Transverse colon (tissue), 4 donors: ENCODE data around the gene UFSP2. TPM values are rescaled to one million over a fixed set of nuclear protein-coding genes. Genes with fewer than 3 reads are reported as not detected.

Experiments used
- DNase-seq: peaks from one replicate; pipeline ENCODE4 v3.0.0-alpha.2; 2019
- H3K27ac ChIP-seq, 4 donors: fragments of 200-600 bp; sonication (generic); 2 replicates each; pipeline ENCODE4 v1.5.1; 2016 to 2018; ENCODE audit warnings: inconsistent platforms in 4 of 4
- H3K27me3 ChIP-seq: fragments of 200-600 bp; sonication (generic); 2 replicates; pipeline ENCODE4 v1.5.1; 2017; ENCODE audit warnings: inconsistent platforms
- H3K36me3 ChIP-seq, 4 donors: fragments of 200-600 bp; sonication (generic); 2 replicates each; pipeline ENCODE4 v1.5.1; 2017 to 2019; ENCODE audit warnings: inconsistent platforms in 4 of 4
- H3K4me1 ChIP-seq, 4 donors: fragments of 200-600 bp; sonication (generic); 2 replicates each; pipeline ENCODE4 v1.5.1; 2017 to 2020; ENCODE audit warnings: inconsistent platforms in 4 of 4
- H3K4me3 ChIP-seq, 4 donors: fragments of 200-600 bp; sonication (generic); 1 replicate in 1 of 4; 2 replicates in 3 of 4; pipeline versions ENCODE4 v1.5.1 to v1.6.1; 2017 to 2019; ENCODE audit warnings: inconsistent platforms in 4 of 4
- H3K9me3 ChIP-seq, 2 donors: fragments of 200-600 bp; sonication (generic); 2 replicates each; pipeline ENCODE4 v1.5.1; 2017 to 2019; ENCODE audit warnings: inconsistent platforms in 2 of 2
- CTCF ChIP-seq, 5 experiments: fragments of 200-600 bp in 3 of 5; fragments of 450-650 bp in 2 of 5; sonication (generic) in 3 of 5; IDR thresholded peaks; 1 replicate in 2 of 5; 2 replicates in 3 of 5; pipeline ENCODE4 v1.5.1; 2016 to 2017; ENCODE audit warnings: antibody characterized with exemption in 5 of 5, inconsistent platforms in 3 of 5, mild to moderate bottlenecking in 2 of 5, moderate library complexity in 1 of 5
- EP300 ChIP-seq: sonication (generic); formaldehyde crosslinking; IDR thresholded peaks from one replicate; pipeline ENCODE4 v1.6.1; 2017; ENCODE audit warnings: antibody characterized with exemption, low read depth
- POLR2A ChIP-seq: fragments of 450-650 bp; IDR thresholded peaks from one replicate; pipeline ENCODE4 v1.6.1; 2016; ENCODE audit warnings: antibody characterized with exemption, mild to moderate bottlenecking, moderate library complexity
- POLR2AphosphoS5 ChIP-seq, 3 donors: sonication (generic); formaldehyde crosslinking; IDR thresholded peaks; one replicate each; pipeline ENCODE4 v1.6.1; 2016; ENCODE audit warnings: antibody characterized with exemption in 3 of 3
- WGBS, 2 donors: methylation state at CpG; one replicate each; pipeline ENCODE4 v1.1.5; 2018; ENCODE audit warnings: low coverage in 1 of 2; 5-methylcytosine and 5-hydroxymethylcytosine counted together
- in situ Hi-C, 4 donors: fragments of 200-750 bp; cut with MboI; loops; one replicate each; pipeline versions ENCODE4 v1.15.0 to v1.15.1; 2017; ENCODE audit warnings: low sequenced_read_pairs in 3 of 4, low pct_ligation_motif_present in 1 of 4, low pct_unique_long_range_greater_than_20kb in 1 of 4
- intact Hi-C: fragments of 100-400 bp; cut with DNase I; formaldehyde crosslinking; loops from one replicate; pipeline ENCODE4 v1.15.1; 2023; ENCODE audit warnings: low total_unique reads
- total RNA-seq, 4 donors: library from RNA; depleted of rRNA; stranded (reverse); fragments of >200 nt; gene quantifications; one replicate each; pipeline ENCODE4 v1.1.0, GENCODE V29; 2016

UFSP2 gene
- total RNA-seq, 4 donors from 2014 or later: 5.2 to 48.4 (median 21.5) TPM

GRCh38 chr4:185437809-185438208 is 12.0 kb upstream of the UFSP2 start:
- in situ Hi-C loops (no loop called here), intact Hi-C loops (no loop called here)
- TF ChIP-seq EP300 (no peak), POLR2AphosphoS5 (IDR thresholded peaks at IDR 0.05) (no peak), POLR2A (no peak), CTCF (IDR thresholded peaks at IDR 0.05) (no peak)
- no peak overlapping the region for H3K4me3 ChIP-seq
- H3K4me1 ChIP-seq: no peaks in the 10 kb centered on the region
- no peaks in the 10 kb centered on the region for H3K36me3 ChIP-seq
- H3K27ac ChIP-seq: no peak overlapping the region
- no peaks in the 10 kb centered on the region for H3K9me3 ChIP-seq
- no peaks in the 10 kb centered on the region for H3K27me3 ChIP-seq
- DNase-seq: no peak

GRCh38 chr4:185435466-185435865 is 9.7 kb upstream of the UFSP2 start:
- Histone ChIP-seq H3K27me3 (no peaks in the 10 kb centered on the region), H3K27ac (no peak overlapping the region), H3K36me3 (no peaks in the 10 kb centered on the region), H3K9me3 (no peaks in the 10 kb centered on the region), H3K4me1 (no peaks in the 10 kb centered on the region), H3K4me3 (no peak overlapping the region)
- no peak for DNase-seq
- in situ Hi-C loops (no loop called here), intact Hi-C loops (no loop called here)
- no peak for TF ChIP-seq EP300
- TF ChIP-seq POLR2AphosphoS5 (IDR thresholded peaks at IDR 0.05): no peak
- no peak for TF ChIP-seq POLR2A
- TF ChIP-seq CTCF (IDR thresholded peaks at IDR 0.05): no peak

- Histone ChIP-seq H3K4me3 (no peak overlapping the region), H3K27me3 (no peaks in the 10 kb centered on the region), H3K27ac (no peak overlapping the region), H3K9me3 (no peaks in the 10 kb centered on the region), H3K36me3 (no peaks in the 10 kb centered on the region), H3K4me1 (peaks cover 3 to 7% (median 4%) of the 10 kb centered on the region in 4 donors)
- DNase-seq: no peak
- intact Hi-C loops: no loop called here
- no peak for TF ChIP-seq POLR2AphosphoS5 (IDR thresholded peaks at IDR 0.05)
- TF ChIP-seq EP300: no peak
- no peak for TF ChIP-seq POLR2A
- TF ChIP-seq CTCF (IDR thresholded peaks at IDR 0.05): no peak
- in situ Hi-C loops: no loop called here
- WGBS, 2 donors: 62 to 63% methylated on average over 4 to 5 of the region's 5 CpGs
Measured at GRCh38 chr4:185429660-185430059, 3.9 kb upstream of the UFSP2 start.

- in situ Hi-C loops: no loop called here
- peaks cover 3 to 19% (median 16%) of the 10 kb centered on the region in 4 donors for H3K4me1 ChIP-seq
- 88 to 91% methylated on average over 11 to 22 of the region's 22 CpGs for WGBS, 2 donors
- H3K27me3 ChIP-seq: no peaks in the 10 kb centered on the region
- DNase-seq: no peak
- TF ChIP-seq POLR2A (no peak), POLR2AphosphoS5 (IDR thresholded peaks at IDR 0.05) (no peak), EP300 (no peak), CTCF (IDR thresholded peaks at IDR 0.05) (no peak)
- H3K9me3 ChIP-seq: no peaks in the 10 kb centered on the region
- H3K4me3 ChIP-seq: no peak overlapping the region
- no peak overlapping the region for H3K27ac ChIP-seq
- H3K36me3 ChIP-seq: no peaks in the 10 kb centered on the region
- intact Hi-C loops: no loop called here
Measured at GRCh38 chr4:185426960-185427688, 1.4 kb upstream of the UFSP2 start.
